Parathyroid adenoma (tissue), 2 donors: ENCODE data around the gene ZNF524.

ENCODE experiments used
- H2AFZ ChIP-seq: fragments of 300-600 bp; sonication (generic); one replicate; pipeline ENCODE4 v1.7.0; 2017; ENCODE audit warnings: antibody characterized with exemption, mild to moderate bottlenecking
- H3K27ac ChIP-seq: fragments of 300-600 bp; sonication (generic); one replicate; pipeline ENCODE4 v1.7.0; 2017
- H3K27me3 ChIP-seq: fragments of 300-600 bp; sonication (generic); one replicate; pipeline ENCODE4 v1.7.0; 2017; ENCODE audit warnings: low read length; ENCODE audit not compliant: control insufficient read depth, insufficient read depth
- H3K36me3 ChIP-seq: fragments of 300-600 bp; sonication (generic); one replicate; pipeline ENCODE4 v1.7.0; 2017; ENCODE audit warnings: low read length; ENCODE audit not compliant: control insufficient read depth, insufficient read depth
- H3K4me1 ChIP-seq: fragments of 300-600 bp; sonication (generic); one replicate; pipeline ENCODE4 v1.7.0; 2017; ENCODE audit warnings: control low read depth
- H3K4me2 ChIP-seq: fragments of 300-600 bp; sonication (generic); one replicate; pipeline ENCODE4 v1.7.0; 2017; ENCODE audit warnings: low read length
- H3K4me3 ChIP-seq: fragments of 300-600 bp; sonication (generic); one replicate; pipeline ENCODE4 v1.7.0; 2017; ENCODE audit warnings: low read depth, low read length
- H3K79me2 ChIP-seq: fragments of 300-600 bp; sonication (generic); one replicate; pipeline ENCODE4 v1.7.0; 2017; ENCODE audit warnings: control low read depth
- H3K9ac ChIP-seq: fragments of 300-600 bp; sonication (generic); one replicate; pipeline ENCODE4 v1.7.0; 2017; ENCODE audit warnings: mild to moderate bottlenecking
- H3K9me3 ChIP-seq: fragments of 300-600 bp; sonication (generic); one replicate; pipeline ENCODE4 v1.7.0; 2017; ENCODE audit warnings: low read length; ENCODE audit not compliant: control insufficient read depth
- CTCF ChIP-seq: fragments of 300-600 bp; sonication (generic); IDR thresholded peaks from one replicate; pipeline ENCODE4 v1.7.0; 2017; ENCODE audit warnings: antibody characterized with exemption, mild to moderate bottlenecking
- donor health status: primary hyperparathyroidism.

The ZNF524 gene

GRCh38 chr19:55599842-55600661 is at the start of gene ZNF524:
ZNF524 (plus strand) TSS chr19:55600288; CDS start chr19:55602113, 1,825 bp downstream.
- Histone ChIP-seq H3K36me3 (no peaks in the 10 kb centered on the region), H2AFZ (peak within 1 kb of the TSS; percentile 93), H3K4me3 (peak within 1 kb of the TSS; percentile 88), H3K4me1 (peaks cover 9% of the 10 kb centered on the region), H3K9ac (peak within 1 kb of the TSS; percentile 75), H3K4me2 (peak within 1 kb of the TSS; percentile 92), H3K27me3 (no peaks in the 10 kb centered on the region), H3K9me3 (no peaks in the 10 kb centered on the region), H3K27ac (peak within 1 kb of the TSS; percentile 96), H3K79me2 (peaks cover 4% of the 10 kb centered on the region)
- TF ChIP-seq CTCF, result no peak

GRCh38 chr19:55550321-55550650 is 49.8 kb upstream of the ZNF524 start:
- no peak for TF ChIP-seq CTCF
- Histone ChIP-seq H3K4me2 (no peak overlapping the region), H3K27ac (no peak overlapping the region), H3K27me3 (no peaks in the 10 kb centered on the region), H3K9ac (no peak overlapping the region), H3K4me1 (no peaks in the 10 kb centered on the region), H2AFZ (peak overlapping the region; percentile 47), H3K9me3 (no peaks in the 10 kb centered on the region), H3K79me2 (no peaks in the 10 kb centered on the region), H3K36me3 (no peaks in the 10 kb centered on the region), H3K4me3 (no peak overlapping the region)

GRCh38 chr19:55552206-55552605 is 47.9 kb upstream of the ZNF524 start:
- no peak overlapping the region for H3K27ac ChIP-seq

GRCh38 chr19:55552620-55553019 is 47.5 kb upstream of the ZNF524 start:
- H3K36me3 ChIP-seq, result no peaks in the 10 kb centered on the region
- no peaks in the 10 kb centered on the region for H3K9me3 ChIP-seq
- H3K79me2 ChIP-seq, result no peaks in the 10 kb centered on the region
- H3K9ac ChIP-seq, result no peak overlapping the region
- H3K4me2 ChIP-seq, result no peak overlapping the region
- no peak overlapping the region for H2AFZ ChIP-seq
- no peaks in the 10 kb centered on the region for H3K27me3 ChIP-seq
- H3K27ac ChIP-seq, result no peak overlapping the region
- H3K4me3 ChIP-seq, result no peak overlapping the region
- no peak for TF ChIP-seq CTCF
- H3K4me1 ChIP-seq, result no peaks in the 10 kb centered on the region

More at GRCh38 chr19:55552206-55552605, 47.9 kb upstream of the ZNF524 start:
- H3K27me3 ChIP-seq, result no peaks in the 10 kb centered on the region
- no peak overlapping the region for H3K4me2 ChIP-seq
- H3K79me2 ChIP-seq, result no peaks in the 10 kb centered on the region
- H2AFZ ChIP-seq, result no peak overlapping the region
- H3K4me3 ChIP-seq, result no peak overlapping the region
- TF ChIP-seq CTCF, result no peak
- no peaks in the 10 kb centered on the region for H3K9me3 ChIP-seq
- no peaks in the 10 kb centered on the region for H3K4me1 ChIP-seq
- no peak overlapping the region for H3K9ac ChIP-seq
- no peaks in the 10 kb centered on the region for H3K36me3 ChIP-seq
